ENCODE data around the gene NPY4R2.
"Not testable (repeated sequence)": the region's sequence is repeated elsewhere in the genome, so short reads cannot be mapped to it uniquely, and the experiment has no call there.

DNA sequence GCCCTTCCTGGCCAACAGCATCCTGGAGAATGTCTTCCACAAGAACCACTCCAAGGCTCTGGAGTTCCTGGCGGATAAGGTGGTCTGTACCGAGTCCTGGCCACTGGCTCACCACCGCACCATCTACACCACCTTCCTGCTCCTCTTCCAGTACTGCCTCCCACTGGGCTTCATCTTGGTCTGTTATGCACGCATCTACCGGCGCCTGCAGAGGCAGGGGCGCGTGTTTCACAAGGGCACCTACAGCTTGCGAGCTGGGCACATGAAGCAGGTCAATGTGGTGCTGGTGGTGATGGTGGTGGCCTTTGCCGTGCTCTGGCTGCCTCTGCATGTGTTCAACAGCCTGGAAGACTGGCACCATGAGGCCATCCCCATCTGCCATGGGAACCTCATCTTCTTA, 4.0 kb downstream of the NPY4R2 start:
- TF ChIP-seq CTCF, POLR2A (IDR thresholded peaks at IDR 0.05): not testable (repeated sequence)

All from prostate gland (tissue), 2 donors.